Measurements from ENCODE around the gene OTUB1. TPM values are rescaled to one million over a fixed set of nuclear protein-coding genes. Genes with fewer than 3 reads are reported as not detected.

Gene OTUB1
- total and polyA plus RNA-seq, 2 of the 13 experiments (the other 11 are each of a cell fraction or from before 2014, with no cell fraction given) = 58.8 to 130 TPM

GRCh38 chr11:63998558-63999348, 12.5 kb downstream of the OTUB1 start:
- ChIA-PET POLR2A (interaction anchor here (1.0 to 1.2 kb wide), 2 partner anchors 9 kb away, joined by 3 to 4 read pairs; no protein-coding TSS in a partner anchor), CTCF (ENCODE audit: low intra/inter-chr PET ratio, low total read pairs) (no interaction called here)
- Histone ChIP-seq H3K27ac (ENCODE audit: extremely low read length, insufficient read depth, low read length) (no peak overlapping the region), H3K4me2 (ENCODE audit: low read depth, low read length) (no peak overlapping the region), H3K36me3 (replicated peaks in 1 of 2; ENCODE audit: control insufficient read depth in 1 of 2, insufficient read depth in 2 of 2, low read length in 2 of 2) (peaks cover 13 to 33% of the 10 kb centered on the region in 2 experiments; a peak in 4 of 5 replicates), H3K79me2 (ENCODE audit: insufficient read depth, low read length) (no peaks in the 10 kb centered on the region), H3K4me1 (ENCODE audit: insufficient read depth, low read length) (no peaks in the 10 kb centered on the region), H4K20me1 (ENCODE audit: insufficient read depth, low read length) (no peaks in the 10 kb centered on the region; the same call in 1 of the 2 replicates), H3K9me3 (ENCODE audit: low read length) (no peaks in the 10 kb centered on the region), H2AFZ (ENCODE audit: low read length) (no peak overlapping the region), H3K4me3 (replicated peaks in 1 of 3; ENCODE audit: insufficient read depth in 1 of 3, low read depth in 2 of 3, low read length in 3 of 3) (no peak overlapping the region), H3K9ac (ENCODE audit: insufficient read depth, low read depth, low read length) (no peak overlapping the region), H3K27me3 (ENCODE audit: control insufficient read depth in 1 of 2, insufficient read depth in 2 of 2, low read length in 2 of 2) (no peaks in the 10 kb centered on the region)
- no peak for FAIRE-seq
- BruUV-seq (replicated peaks) = no TSS peak
- no peak for DNase-seq (ENCODE audit: low spot score)
- TF ChIP-seq HES4 (CRISPR knock-in tag; IDR thresholded peaks at IDR 0.05; ENCODE audit: borderline replicate concordance) (no peak), FOXP4 (CRISPR knock-in tag; IDR thresholded peaks at IDR 0.05) (no peak), BCL6 (CRISPR knock-in tag; IDR thresholded peaks at IDR 0.05) (no peak), ETV5 (CRISPR knock-in tag; IDR thresholded peaks at IDR 0.05; ENCODE audit: borderline replicate concordance) (no peak), RBFOX2 (IDR thresholded peaks at IDR 0.05; ENCODE audit: low read depth, low read length) (0 out of 2 replicates have a peak, but pooled peaks have one; percentile 50), POLR2G (IDR thresholded peaks at IDR 0.05; ENCODE audit: low read depth, low read length) (peak; percentile 37; the same call in 1 of the 2 replicates), KLF11 (CRISPR knock-in tag; IDR thresholded peaks at IDR 0.05) (no peak), CBX1 (IDR thresholded peaks at IDR 0.05; ENCODE audit: low read depth) (no peak), FOXO1 (CRISPR knock-in tag; IDR thresholded peaks at IDR 0.05) (no peak), ZNF749 (CRISPR knock-in tag; IDR thresholded peaks at IDR 0.05; ENCODE audit: borderline replicate concordance) (no peak), TBP (CRISPR knock-in tag; IDR thresholded peaks at IDR 0.05) (no peak), FOXK2 (IDR thresholded peaks at IDR 0.05) (no peak), NFIC (IDR thresholded peaks at IDR 0.05; ENCODE audit: low read length) (no peak), ZNF615 (CRISPR knock-in tag; IDR thresholded peaks at IDR 0.05; ENCODE audit: borderline replicate concordance) (no peak), ZNF451 (CRISPR knock-in tag; IDR thresholded peaks at IDR 0.05) (no peak), NFYB (CRISPR knock-in tag; IDR thresholded peaks at IDR 0.05) (no peak), ZFX (CRISPR knock-in tag; IDR thresholded peaks at IDR 0.05; ENCODE audit: low read depth) (no peak), AGO2 (optimal IDR thresholded peaks at IDR 0.05; ENCODE audit: low read depth, low read length) (peak; percentile 81)
- WGBS (ENCODE audit: low lambda C conversion rate) = 93% methylated on average over 14 of the region's 54 CpGs
- ATAC-seq = peak; percentile 16
- in situ Hi-C loops (cut with HindIII; ENCODE audit: extremely low pct_ligation_motif_present, low pct_unique_long_range_greater_than_20kb) (no loop called here), intact Hi-C loops (cut with micrococcal nuclease; ENCODE audit: unreplicated experiment) (no loop called here)
